Gastrocnemius medialis (tissue), 4 donors: ENCODE data around the gene NPAS4. TPM values are rescaled to one million over a fixed set of nuclear protein-coding genes. Genes with fewer than 3 reads are reported as not detected.
"Not testable (repeated sequence)": the region's sequence is repeated elsewhere in the genome, so short reads cannot be mapped to it uniquely, and the experiment has no call there.

Experiments used
- ATAC-seq, 2 donors: fragments of 150-250 bp; one replicate each; pipeline ENCODE4 v1.9.1; 2016
- DNase-seq, 2 donors: peaks; one replicate each; pipeline ENCODE4 v3.0.0-alpha.2; 2019
- H3K27ac ChIP-seq, 4 donors: fragments of 200-600 bp; sonication (generic); 1 replicate in 1 of 4; 2 replicates in 3 of 4; pipeline ENCODE4 v1.5.1; 2016 to 2018; ENCODE audit warnings: mild to moderate bottlenecking in 2 of 4, moderate library complexity in 1 of 4
- H3K27me3 ChIP-seq, 3 donors: fragments of 200-600 bp; sonication (generic) in 2 of 3; 1 replicate in 1 of 3; 2 replicates in 2 of 3; pipeline versions ENCODE4 v1.5.1 to v1.6.0; 2016 to 2019; ENCODE audit warnings: mild to moderate bottlenecking in 1 of 3, moderate library complexity in 1 of 3
- H3K36me3 ChIP-seq, 2 donors: fragments of 200-600 bp; sonication (generic) in 1 of 2; one replicate each; pipeline ENCODE4 v1.5.1; 2017 to 2018
- H3K4me1 ChIP-seq, 2 donors: fragments of 200-600 bp; sonication (generic) in 1 of 2; one replicate each; pipeline ENCODE4 v1.5.1; 2016 to 2017; ENCODE audit warnings: mild to moderate bottlenecking in 2 of 2
- H3K4me3 ChIP-seq, 4 donors: fragments of 200-600 bp; sonication (generic) in 3 of 4; 1 replicate in 1 of 4; 2 replicates in 3 of 4; pipeline ENCODE4 v1.5.1; 2016 to 2019; ENCODE audit warnings: mild to moderate bottlenecking in 2 of 4
- H3K9me3 ChIP-seq, 3 donors: fragments of 200-600 bp; sonication (generic) in 2 of 3; 1 replicate in 1 of 3; 2 replicates in 2 of 3; pipeline ENCODE4 v1.5.1; 2016 to 2019
- CTCF ChIP-seq, 5 experiments: fragments of 450-650 bp in 3 of 5; fragments of 200-600 bp in 2 of 5; sonication (generic) in 2 of 5; IDR thresholded peaks in 4 of 5; conservative IDR thresholded peaks in 1 of 5; 1 replicate in 4 of 5; 2 replicates in 1 of 5; pipeline ENCODE4 v1.5.1; 2016 to 2019; ENCODE audit warnings: antibody characterized with exemption in 5 of 5, mild to moderate bottlenecking in 3 of 5, moderate library complexity in 3 of 5
- POLR2A ChIP-seq, 2 donors: fragments of 450-650 bp; IDR thresholded peaks; one replicate each; pipeline ENCODE4 v1.6.1; 2017; ENCODE audit warnings: antibody characterized with exemption in 2 of 2, mild to moderate bottlenecking in 2 of 2, moderate library complexity in 2 of 2
- in situ Hi-C, 4 donors: fragments of 200-750 bp; cut with MboI; loops; one replicate each; pipeline versions ENCODE4 v1.15.0 to v1.8.0; 2017; ENCODE audit warnings: low sequenced_read_pairs in 4 of 4
- intact Hi-C: fragments of 100-400 bp; cut with DNase I; formaldehyde crosslinking; loops from one replicate; pipeline ENCODE4 v1.15.1; 2023; ENCODE audit warnings: low total_unique reads
- total RNA-seq, 4 donors: library from RNA; depleted of rRNA; stranded (reverse); fragments of >200 nt; gene quantifications; one replicate each; pipeline versions ENCODE4 v1.1.0 to v1.2.3, GENCODE V29; 2016

NPAS4 gene
- total RNA-seq, 4 donors from 2014 or later, result not detected

GRCh38 chr11:66429983-66430602 is 9.3 kb downstream of the NPAS4 start:
- in situ Hi-C loops, result no loop called here
- TF ChIP-seq POLR2A (IDR thresholded peaks at IDR 0.05) (no peak), CTCF (IDR thresholded peaks at IDR 0.05 in 4 of 5, conservative IDR thresholded peaks at IDR 0.05 in 1 of 5) (peak; percentile 54 to 85 (median 78))
- Histone ChIP-seq H3K4me1 (no peaks in the 10 kb centered on the region), H3K27me3 (no peaks in the 10 kb centered on the region), H3K36me3 (peaks cover 0 to 16% of the 10 kb centered on the region in 2 donors), H3K4me3 (no peak overlapping the region), H3K9me3 (no peaks in the 10 kb centered on the region), H3K27ac (no peak overlapping the region)
- peak; percentile 54 to 89 for ATAC-seq
- peak; percentile 41 to 57 for DNase-seq
- intact Hi-C loops, result loop anchor here (1.0 kb wide), 1 partner anchor 22 kb away; no protein-coding TSS in a partner anchor

GRCh38 chr11:66431287-66431686 is 10.5 kb downstream of the NPAS4 start:
- peaks cover 0 to 28% of the 10 kb centered on the region in 2 donors for H3K36me3 ChIP-seq
- intact Hi-C loops, in situ Hi-C loops, DNase-seq, H3K9me3 ChIP-seq, ATAC-seq, H3K4me3 ChIP-seq, H3K27me3 ChIP-seq, H3K4me1 ChIP-seq, H3K27ac ChIP-seq: not testable (repeated sequence)

GRCh38 chr11:66431871-66432329 is 11.1 kb downstream of the NPAS4 start:
- peaks cover 0 to 28% of the 10 kb centered on the region in 2 donors for H3K36me3 ChIP-seq
- DNase-seq, ATAC-seq, H3K4me1 ChIP-seq, H3K27ac ChIP-seq, H3K4me3 ChIP-seq, in situ Hi-C loops, intact Hi-C loops, H3K9me3 ChIP-seq, H3K27me3 ChIP-seq: not testable (repeated sequence)

GRCh38 chr11:66432597-66432996 is 11.8 kb downstream of the NPAS4 start:
- Histone ChIP-seq H3K36me3 (peaks cover 0 to 28% of the 10 kb centered on the region in 2 donors), H3K27ac (no peak overlapping the region), H3K4me1 (peaks cover 0 to 5% of the 10 kb centered on the region in 2 donors), H3K4me3 (no peak overlapping the region), H3K27me3 (no peaks in the 10 kb centered on the region), H3K9me3 (no peaks in the 10 kb centered on the region)
- in situ Hi-C loops, result no loop called here
- intact Hi-C loops, result no loop called here
- DNase-seq, result no peak
- no peak for TF ChIP-seq POLR2A (IDR thresholded peaks at IDR 0.05)
- no peak for TF ChIP-seq CTCF (IDR thresholded peaks at IDR 0.05 in 4 of 5, conservative IDR thresholded peaks at IDR 0.05 in 1 of 5)
- ATAC-seq, result no peak

GRCh38 chr11:66437979-66438503 is 17.2 kb downstream of the NPAS4 start:
- Histone ChIP-seq H3K27ac (peak overlapping the region; percentile 81 to 97 (median 84)), H3K27me3 (no peaks in the 10 kb centered on the region), H3K4me3 (peak overlapping the region; percentile 91 to 95 (median 92)), H3K4me1 (peaks cover 5 to 14% of the 10 kb centered on the region in 2 donors), H3K9me3 (no peaks in the 10 kb centered on the region), H3K36me3 (peaks cover 0 to 28% of the 10 kb centered on the region in 2 donors)
- DNase-seq (no peak), ATAC-seq (no peak)
- in situ Hi-C loops, result no loop called here
- TF ChIP-seq CTCF (IDR thresholded peaks at IDR 0.05 in 4 of 5, conservative IDR thresholded peaks at IDR 0.05 in 1 of 5) (no peak), POLR2A (IDR thresholded peaks at IDR 0.05) (no peak)
- intact Hi-C loops, result loop anchor here (1.0 to 2.0 kb wide), 3 partner anchors 20 to 43 kb away; partner anchors contain the start of gene DPP3
